ENCODE data around the gene ACBD3. TPM values are rescaled to one million over a fixed set of nuclear protein-coding genes. Genes with fewer than 3 reads are reported as not detected.
A peak's percentile ranks its signal among the peaks of the same experiment; 100 is the strongest.

The ACBD3 gene
- 10 to 100 TPM; 44.6 to 59.7 (median 53.1) TPM for polyA plus RNA-seq (ENCODE audit: insufficient read depth in 1 of 5, insufficient read length in 5 of 5, low replicate concordance in 1 of 5)
- long read RNA-seq, donor 1, transcript ACBD3-201 (8 exons, 3,573 nt), result major isoform, 5 of 42 reads
- long read RNA-seq, donor 1, partial matches to known transcripts, result 37 of 42 reads
- long read RNA-seq, donor 1, other reads (novel, unspliced or antisense), result 0 of 42 reads
- long read RNA-seq, donor 2, partial matches to known transcripts, result 10 of 13 reads
- long read RNA-seq, donor 2, other reads (novel, unspliced or antisense), result 0 of 13 reads
- long read RNA-seq, donor 3, partial matches to known transcripts, result 18 of 20 reads
- long read RNA-seq, donor 3, other reads (novel, unspliced or antisense), result 0 of 20 reads
- long read RNA-seq, donor 4, transcript ACBD3-201 (8 exons, 3,573 nt), result major isoform, 6 of 13 reads
- long read RNA-seq, donor 4, partial matches to known transcripts, result 7 of 13 reads
- long read RNA-seq, donor 4, other reads (novel, unspliced or antisense), result 0 of 13 reads
- long read RNA-seq, donor 5, transcript ACBD3-201 (8 exons, 3,573 nt), result major isoform, 5 of 47 reads
- long read RNA-seq, donor 5, partial matches to known transcripts, result 42 of 47 reads
- long read RNA-seq, donor 5, other reads (novel, unspliced or antisense), result 0 of 47 reads
- long read RNA-seq, donor 6, transcript ACBD3-201 (8 exons, 3,573 nt), result major isoform, 5 of 22 reads
- long read RNA-seq, donor 6, partial matches to known transcripts, result 17 of 22 reads
- long read RNA-seq, donor 6, other reads (novel, unspliced or antisense), result 0 of 22 reads
- long read RNA-seq, donor 7, transcript ACBD3-201 (8 exons, 3,573 nt), result major isoform, 11 of 16 reads
- long read RNA-seq, donor 7, partial matches to known transcripts, result 5 of 16 reads
- long read RNA-seq, donor 7, other reads (novel, unspliced or antisense), result 0 of 16 reads
- long read RNA-seq, donor 8, partial matches to known transcripts, result 0 of 1 reads
- long read RNA-seq, donor 8, other reads (novel, unspliced or antisense), result 0 of 1 reads

DNA sequence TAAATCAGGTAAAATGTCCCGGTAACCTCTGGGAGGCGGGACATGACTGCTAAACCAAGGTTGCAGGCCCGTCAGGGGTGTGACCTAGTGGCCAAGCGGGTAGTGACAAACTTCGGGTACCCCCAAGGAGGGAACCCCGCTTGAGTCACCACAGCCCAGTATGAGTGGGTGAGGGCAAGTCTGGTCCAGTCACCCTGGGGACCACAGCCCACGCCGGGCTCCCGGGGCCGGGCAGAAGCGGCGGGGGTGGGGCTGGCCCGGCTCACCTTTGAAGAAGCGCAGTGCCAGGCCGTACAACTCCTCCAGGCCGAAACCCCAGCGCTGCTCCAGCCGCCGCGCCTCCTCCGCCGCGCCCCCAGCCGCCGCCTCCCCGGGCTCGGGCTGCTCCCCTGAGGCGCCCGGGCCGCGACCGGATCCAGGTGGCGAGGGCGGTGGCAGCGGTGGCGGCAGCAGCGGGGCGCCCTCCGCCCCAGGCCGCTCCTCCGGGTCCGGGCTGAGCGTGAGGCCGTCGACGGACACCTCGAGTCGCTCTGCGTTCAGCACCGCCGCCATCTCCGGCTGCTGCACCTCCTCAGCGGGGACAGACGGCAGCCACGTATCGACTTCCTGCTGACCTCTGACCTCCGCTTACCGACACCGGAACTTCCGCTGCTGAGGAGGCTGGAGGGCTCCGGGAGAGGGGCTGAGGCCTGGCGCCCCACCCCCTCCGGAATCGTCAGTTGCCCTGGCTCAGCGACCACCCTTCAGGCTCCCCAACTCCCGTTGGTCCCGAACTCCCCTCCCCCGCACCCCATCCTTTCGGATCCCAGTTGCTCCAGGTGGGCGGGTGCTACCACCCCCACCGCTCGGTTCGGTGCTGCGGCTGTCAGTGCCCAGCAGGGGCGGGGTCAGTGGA lies at the start of gene ACBD3:
ACBD3 (minus strand) TSS at position 618 of the 895 bp plus-strand sequence; CDS start at position 552, 66 bp downstream.
- peak; percentile 89 to 93 for DNase-seq

DNA sequence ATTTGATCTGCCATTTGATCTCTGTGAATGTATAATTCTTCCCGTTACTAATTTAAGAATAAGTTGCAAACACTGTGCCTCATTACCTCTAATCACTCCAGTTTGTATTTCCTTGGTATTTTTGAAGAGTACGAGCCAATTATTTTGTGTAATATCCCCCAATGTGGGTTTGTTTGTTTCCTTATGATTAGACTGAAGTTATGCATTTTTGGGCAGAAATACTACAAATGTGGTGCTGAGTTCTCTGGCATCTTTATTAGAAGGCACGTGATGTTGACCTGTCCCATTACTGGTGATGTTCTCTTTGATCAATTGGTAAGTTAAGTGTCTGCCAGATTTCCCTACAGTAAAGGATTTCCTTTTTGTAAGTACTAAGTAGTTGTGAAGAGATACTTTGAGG lies 47.3 kb upstream of the ACBD3 start:
- no peak for DNase-seq

GRCh38 chr1:226233293-226233692 lies 46.8 kb upstream of the ACBD3 start:
- DNase-seq, result no peak

DNA sequence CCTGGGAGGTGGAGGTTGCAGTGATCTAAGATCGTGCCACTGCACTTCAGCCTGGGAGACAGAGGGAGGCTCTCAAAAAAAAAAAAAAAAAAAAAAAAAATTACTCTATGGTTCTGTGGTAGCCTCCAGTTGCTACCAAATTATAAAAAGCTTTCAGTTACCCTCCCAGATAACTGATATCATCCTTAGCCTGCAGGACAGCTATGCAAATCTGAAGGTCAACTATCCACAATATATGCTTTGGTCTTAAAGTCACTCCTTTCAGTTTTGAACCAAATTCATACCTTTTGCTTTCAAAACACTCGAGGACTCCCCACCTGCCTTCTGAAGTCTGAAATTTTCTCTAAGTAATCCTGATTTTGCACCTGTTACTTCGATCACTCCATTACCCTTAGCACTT lies 40.1 kb upstream of the ACBD3 start:
- DNase-seq, result no peak

DNA sequence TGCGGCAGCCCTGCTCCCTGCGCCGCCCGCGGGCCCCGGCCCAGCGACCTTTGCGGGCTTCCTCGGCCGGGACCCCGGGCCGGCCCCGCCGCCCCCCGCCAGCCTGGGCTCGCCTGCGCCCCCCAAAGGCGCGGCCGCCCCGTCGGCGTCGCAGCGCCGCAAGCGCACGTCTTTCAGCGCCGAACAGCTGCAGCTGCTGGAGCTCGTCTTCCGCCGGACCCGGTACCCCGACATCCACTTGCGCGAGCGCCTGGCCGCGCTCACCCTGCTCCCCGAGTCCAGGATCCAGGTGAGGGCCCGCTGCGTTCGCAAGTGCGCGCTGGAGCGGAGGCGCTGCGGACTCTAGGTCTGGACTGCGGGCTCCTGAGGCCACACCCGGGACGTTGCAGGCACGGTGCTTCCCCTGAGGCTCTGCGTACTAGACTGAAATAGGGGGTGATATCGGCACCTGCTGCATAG lies 37.3 kb upstream of the ACBD3 start:
- DNase-seq, result peak in 1 of 2 donors; percentile 11

- DNase-seq, result peak in 1 of 2 donors; percentile 9
Measured at GRCh38 chr1:226223157-226223785, 36.7 kb upstream of the ACBD3 start, which contains the start of gene MIXL1. TSS of gene MIXL1 (plus strand) at chr1:226223664. CDS start at chr1:226223682, 18 bp downstream.

DNA sequence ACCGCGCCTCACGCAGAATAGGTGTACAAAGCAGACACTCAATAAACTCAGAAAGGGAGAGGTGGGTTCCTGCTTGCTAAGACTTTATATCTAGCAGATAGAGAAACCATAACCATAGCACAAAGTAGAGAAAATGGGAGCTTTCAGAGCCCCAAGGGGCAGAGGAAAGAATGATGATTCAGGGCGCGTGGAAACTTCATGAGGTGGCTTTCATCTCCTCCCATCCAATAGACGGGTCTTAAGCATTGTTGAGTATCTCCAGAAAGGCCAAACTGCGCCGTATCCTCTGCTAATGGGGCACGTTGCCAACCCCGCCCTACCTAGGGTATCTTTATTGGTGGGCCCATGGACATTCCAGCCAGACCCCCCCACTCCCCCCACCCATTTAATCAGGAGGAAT lies 36.1 kb upstream of the ACBD3 start:
- DNase-seq, result no peak

- DNase-seq, result no peak
Measured at GRCh38 chr1:226220473-226221189, 34.1 kb upstream of the ACBD3 start.

- no peak for DNase-seq
Measured at GRCh38 chr1:226217273-226217672, 30.7 kb upstream of the ACBD3 start.

GRCh38 chr1:226216056-226216455 lies 29.5 kb upstream of the ACBD3 start:
- DNase-seq, result no peak

- no peak for DNase-seq
Measured at GRCh38 chr1:226215239-226215638, 28.7 kb upstream of the ACBD3 start.

DNA sequence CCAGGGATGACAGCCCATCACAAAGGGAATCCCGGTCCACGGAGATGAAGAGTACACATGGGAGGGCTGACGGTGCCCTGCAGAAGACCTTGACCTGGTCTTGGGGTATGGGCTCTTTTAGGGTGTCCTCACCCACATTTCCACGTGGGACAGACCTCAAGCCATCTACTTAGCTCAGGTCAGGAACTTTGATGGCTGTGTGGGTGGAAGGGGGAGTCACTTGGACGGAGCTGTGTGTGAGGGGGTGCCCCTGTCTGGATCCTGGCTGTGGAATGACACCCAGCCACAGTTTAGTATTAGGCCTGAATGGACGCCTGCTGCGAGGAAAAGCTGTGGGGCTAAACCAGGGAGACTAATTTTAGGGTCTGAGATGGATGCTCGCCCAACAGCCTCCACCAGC lies 26.0 kb upstream of the ACBD3 start:
- DNase-seq, result no peak

DNA sequence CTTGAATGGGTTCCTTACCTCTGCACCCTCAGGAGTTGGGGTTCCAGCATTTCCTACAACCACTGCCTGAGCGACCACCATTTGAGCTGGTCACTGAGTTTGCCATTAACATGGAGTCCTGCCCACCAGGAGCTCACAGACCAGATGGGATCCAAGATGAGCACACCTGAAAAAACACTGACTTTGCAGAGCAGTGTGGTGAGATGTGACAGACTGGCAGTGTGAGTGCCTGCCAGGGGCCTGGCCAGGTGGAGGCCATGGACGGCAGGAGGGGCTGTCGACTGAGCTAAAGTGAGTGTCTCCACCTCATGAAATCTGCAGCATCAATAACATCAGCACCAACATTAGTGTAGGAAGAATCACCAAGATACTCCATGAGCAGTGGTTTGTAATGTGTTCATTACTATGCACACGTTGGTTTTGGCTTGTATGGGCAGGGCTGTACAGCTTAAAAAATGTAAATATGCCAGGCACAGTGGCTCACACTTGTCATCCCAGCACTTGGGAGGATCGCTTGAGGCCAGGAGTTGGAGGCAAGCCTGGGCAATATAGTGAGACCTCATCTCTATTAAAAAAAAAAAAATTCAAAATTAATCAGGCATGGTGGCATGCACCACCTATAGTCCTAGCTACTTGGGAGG lies 24.8 kb upstream of the ACBD3 start:
- DNase-seq, result no peak

- no peak for DNase-seq
Measured at GRCh38 chr1:226210571-226211176, 24.1 kb upstream of the ACBD3 start.

GRCh38 chr1:226209307-226210059 lies 22.9 kb upstream of the ACBD3 start:
- no peak for DNase-seq

DNA sequence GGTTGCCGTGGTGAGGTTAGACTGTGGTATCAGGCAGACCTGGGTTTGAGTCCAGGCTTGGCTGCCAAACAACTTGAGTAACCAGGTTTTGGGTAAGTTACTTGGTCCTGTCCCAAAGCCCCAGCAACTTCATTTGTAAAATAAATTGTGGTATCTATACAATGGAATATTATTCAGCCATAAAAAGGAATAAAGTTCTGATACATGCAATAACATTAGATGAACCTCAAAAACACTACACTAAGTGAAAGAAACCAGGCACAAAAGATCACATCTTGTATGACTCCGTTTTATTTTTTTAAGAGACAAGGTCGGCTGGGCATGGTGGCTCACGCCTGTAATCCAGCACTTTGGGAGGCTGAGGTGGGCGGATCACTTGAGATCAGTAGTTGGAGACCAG lies 20.5 kb upstream of the ACBD3 start:
- no peak for DNase-seq

DNA sequence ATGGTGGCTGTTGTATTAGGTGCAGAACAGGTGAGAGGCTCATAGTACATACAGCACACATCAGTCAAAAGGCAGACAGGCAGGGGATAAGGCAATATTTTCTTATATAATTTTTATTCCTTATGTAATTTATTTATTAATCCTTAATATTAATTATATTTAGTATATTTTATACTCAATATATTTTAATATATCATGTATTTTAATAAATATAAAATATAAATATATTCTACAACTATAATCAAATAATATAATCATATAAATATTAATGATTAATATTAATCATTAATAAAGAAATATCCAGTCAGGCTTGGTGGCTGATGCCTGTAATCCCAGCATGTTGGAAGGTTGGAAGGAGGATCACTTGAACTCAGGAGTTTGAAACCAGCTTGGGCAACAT lies 17.7 kb upstream of the ACBD3 start:
- DNase-seq, result no peak

- no peak for DNase-seq
Measured at GRCh38 chr1:226203655-226204054, 17.1 kb upstream of the ACBD3 start.
